HFFc6 (cell line): ENCODE data around the gene ALDH3B2. TPM values are rescaled to one million over a fixed set of nuclear protein-coding genes. Genes with fewer than 3 reads are reported as not detected.
"Not testable (repeated sequence)": the region's sequence is repeated elsewhere in the genome, so short reads cannot be mapped to it uniquely, and the experiment has no call there.

Source experiments
- DNase-seq: peaks from one replicate; pipeline ENCODE4 v3.0.0-alpha.2; 2018
- H3K27ac Mint-ChIP-seq: 2 replicates; pipeline ENCODE4 v1.8.0; 2020; ENCODE audit warnings: mild to moderate bottlenecking, mixed read lengths
- H3K27me3 Mint-ChIP-seq: 2 replicates; pipeline ENCODE4 v1.8.0; 2021; ENCODE audit warnings: mild to moderate bottlenecking, moderate library complexity, mixed read lengths; ENCODE audit not compliant: insufficient read depth
- H3K36me3 Mint-ChIP-seq: 2 replicates; pipeline ENCODE4 v1.8.0; 2021; ENCODE audit warnings: low read depth, mixed read lengths
- H3K4me1 Mint-ChIP-seq: 2 replicates; pipeline ENCODE4 v1.8.0; 2020; ENCODE audit warnings: low read depth, mixed read lengths
- H3K4me3 Mint-ChIP-seq: 2 replicates; pipeline ENCODE4 v1.8.0; 2020; ENCODE audit warnings: mild to moderate bottlenecking, moderate library complexity, mixed read lengths
- H3K9me3 Mint-ChIP-seq: 2 replicates; pipeline ENCODE4 v1.8.0; 2020; ENCODE audit warnings: mild to moderate bottlenecking, mixed read lengths
- CTCF ChIP-seq: fragments of 200-600 bp; sonication (generic); IDR thresholded peaks from 2 replicates; pipeline ENCODE4 v1.5.0; 2021; ENCODE audit warnings: antibody characterized with exemption, mild to moderate bottlenecking
- long read RNA-seq: library from polyadenylated mRNA; unstranded; transcript quantifications from one replicate; pipeline ENCODE4 v2.0.0, GENCODE V29; 2019
- total RNA-seq, 6 experiments: library from RNA; stranded (reverse); fragmentation: NEBNext Ultra II Directional; extraction: Animal tissue kit (Norgen Biotek cat#: 25700); gene quantifications; 2 replicates in 1 of 6; 3 replicates in 5 of 6; pipeline ENCODE4 v1.2.3, GENCODE V29; 2021

ALDH3B2 gene
- total RNA-seq = not detected
- long read RNA-seq = 0 reads

- DNase-seq = no peak
- H3K27me3 Mint-ChIP-seq = peaks cover 46% of the 10 kb centered on the region
- no peaks in the 10 kb centered on the region for H3K4me1 Mint-ChIP-seq
- H3K27ac Mint-ChIP-seq = no peak within 1 kb of the TSS
- H3K36me3 Mint-ChIP-seq = no peaks in the 10 kb centered on the region
- peaks cover 5% of the 10 kb centered on the region; the same call in 1 of the 2 replicates for H3K9me3 Mint-ChIP-seq
- TF ChIP-seq CTCF = no peak
- no peak within 1 kb of the TSS for H3K4me3 Mint-ChIP-seq
Observed at GRCh38 chr11:67674442-67674871, at the start of gene ALDH3B2. Gene ALDH3B2 (minus strand): TSS chr11:67674623. CDS start chr11:67666935, 7,688 bp downstream.

- H3K4me1 Mint-ChIP-seq, H3K9me3 Mint-ChIP-seq, H3K36me3 Mint-ChIP-seq, H3K27ac Mint-ChIP-seq, DNase-seq, H3K4me3 Mint-ChIP-seq: not testable (repeated sequence)
- H3K27me3 Mint-ChIP-seq = peaks cover 39% of the 10 kb centered on the region
Observed at GRCh38 chr11:67723036-67723435, 48.6 kb upstream of the ALDH3B2 start.

GRCh38 chr11:67716226-67716625 lies 41.8 kb upstream of the ALDH3B2 start:
- H3K9me3 Mint-ChIP-seq, H3K4me3 Mint-ChIP-seq, H3K36me3 Mint-ChIP-seq, H3K27ac Mint-ChIP-seq, H3K4me1 Mint-ChIP-seq, DNase-seq: not testable (repeated sequence)
- H3K27me3 Mint-ChIP-seq = peaks cover 24% of the 10 kb centered on the region

GRCh38 chr11:67715801-67716200 lies 41.4 kb upstream of the ALDH3B2 start:
- not testable (repeated sequence) for H3K9me3 Mint-ChIP-seq, H3K4me1 Mint-ChIP-seq, H3K4me3 Mint-ChIP-seq, H3K27ac Mint-ChIP-seq, DNase-seq, H3K36me3 Mint-ChIP-seq
- H3K27me3 Mint-ChIP-seq = peaks cover 22% of the 10 kb centered on the region

- peak; percentile 71 for TF ChIP-seq CTCF
- H3K27ac Mint-ChIP-seq, H3K4me3 Mint-ChIP-seq, H3K4me1 Mint-ChIP-seq, H3K9me3 Mint-ChIP-seq, H3K36me3 Mint-ChIP-seq: not testable (repeated sequence)
- DNase-seq = peak; percentile 8
- H3K27me3 Mint-ChIP-seq = peaks cover 19% of the 10 kb centered on the region
Observed at GRCh38 chr11:67713892-67714509, 39.6 kb upstream of the ALDH3B2 start.

- DNase-seq, H3K4me1 Mint-ChIP-seq, H3K27me3 Mint-ChIP-seq, H3K36me3 Mint-ChIP-seq, H3K27ac Mint-ChIP-seq, H3K4me3 Mint-ChIP-seq, H3K9me3 Mint-ChIP-seq: not testable (repeated sequence)
Observed at GRCh38 chr11:67711676-67712075, 37.3 kb upstream of the ALDH3B2 start.

- H3K4me1 Mint-ChIP-seq, DNase-seq, H3K4me3 Mint-ChIP-seq, H3K27me3 Mint-ChIP-seq, H3K27ac Mint-ChIP-seq, H3K36me3 Mint-ChIP-seq, H3K9me3 Mint-ChIP-seq: not testable (repeated sequence)
Observed at GRCh38 chr11:67711212-67711611, 36.8 kb upstream of the ALDH3B2 start.

- H3K9me3 Mint-ChIP-seq, H3K27me3 Mint-ChIP-seq, H3K36me3 Mint-ChIP-seq, H3K4me3 Mint-ChIP-seq, H3K4me1 Mint-ChIP-seq, DNase-seq, H3K27ac Mint-ChIP-seq: not testable (repeated sequence)
Observed at GRCh38 chr11:67709806-67710205, 35.4 kb upstream of the ALDH3B2 start.

GRCh38 chr11:67705264-67705663 lies 30.8 kb upstream of the ALDH3B2 start:
- peaks cover 32% of the 10 kb centered on the region for H3K4me1 Mint-ChIP-seq
- no peak for TF ChIP-seq CTCF
- H3K4me3 Mint-ChIP-seq = no peak overlapping the region
- peaks cover 4% of the 10 kb centered on the region for H3K9me3 Mint-ChIP-seq
- DNase-seq = no peak
- H3K27me3 Mint-ChIP-seq = peaks cover 19% of the 10 kb centered on the region
- H3K27ac Mint-ChIP-seq = no peak overlapping the region
- 0 out of 2 replicates have a peak, but pooled peaks cover 5% of the 10 kb centered on the region for H3K36me3 Mint-ChIP-seq
